ENCODE results near the gene C4BPB. TPM values are rescaled to one million over a fixed set of nuclear protein-coding genes. Genes with fewer than 3 reads are reported as not detected.

C4BPB gene
- total and polyA plus RNA-seq, 2 of the 4 experiments (the other 2 are of a cell fraction) = not detected

DNA sequence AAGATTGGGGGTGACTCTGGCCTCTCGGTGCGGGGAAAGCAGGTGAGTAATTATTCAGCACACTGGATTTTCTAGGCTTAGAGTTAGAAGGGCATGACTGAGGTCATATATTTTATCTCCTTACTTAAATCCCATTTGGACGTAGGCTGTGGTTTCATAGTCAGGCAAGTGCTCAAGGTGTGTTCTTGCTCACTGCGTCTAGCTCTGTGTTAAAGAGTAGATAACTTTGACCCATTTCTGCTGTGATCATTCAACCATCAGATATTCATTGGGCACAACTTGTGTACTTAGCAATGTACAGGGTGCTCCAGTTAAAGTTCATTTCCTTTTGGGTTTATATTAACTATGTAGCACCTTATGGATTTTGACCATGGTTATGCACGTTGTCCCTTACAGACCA is 21.0 kb upstream of the C4BPB start:
- ATAC-seq (ENCODE audit: low read depth) (no peak), DNase-seq (no peak)
- no peak overlapping the region for H2BK120ac ChIP-seq (ENCODE audit: low read depth, low read length)
- TF ChIP-seq POLR2A (IDR thresholded peaks at IDR 0.05; ENCODE audit: low read depth, low read length) (no peak), CEBPB (IDR thresholded peaks at IDR 0.05; ENCODE audit: low read depth, low read length) (no peak), RFX5 (IDR thresholded peaks at IDR 0.05; ENCODE audit: low read depth, low read length) (no peak), RAD21 (IDR thresholded peaks at IDR 0.05; ENCODE audit: low read length) (no peak), MAFK (IDR thresholded peaks at IDR 0.05; ENCODE audit: low read depth, low read length) (no peak), MXI1 (IDR thresholded peaks at IDR 0.05; ENCODE audit: borderline replicate concordance, low read depth, low read length) (no peak), BHLHE40 (IDR thresholded peaks at IDR 0.05; ENCODE audit: low read depth, low read length) (no peak), CHD1 (IDR thresholded peaks at IDR 0.05; ENCODE audit: low read depth, low read length) (no peak), RCOR1 (IDR thresholded peaks at IDR 0.05; ENCODE audit: insufficient replicate concordance, low read length) (no peak), SMC3 (IDR thresholded peaks at IDR 0.05; ENCODE audit: low read depth, low read length) (no peak), NFE2L2 (IDR thresholded peaks at IDR 0.05; ENCODE audit: low read depth, low read length) (no peak), MAZ (IDR thresholded peaks at IDR 0.05; ENCODE audit: borderline replicate concordance, low read depth, low read length) (no peak), FOS (IDR thresholded peaks at IDR 0.05; ENCODE audit: low read depth, low read length) (no peak)
- TF ChIP-seq, protein P1, sequence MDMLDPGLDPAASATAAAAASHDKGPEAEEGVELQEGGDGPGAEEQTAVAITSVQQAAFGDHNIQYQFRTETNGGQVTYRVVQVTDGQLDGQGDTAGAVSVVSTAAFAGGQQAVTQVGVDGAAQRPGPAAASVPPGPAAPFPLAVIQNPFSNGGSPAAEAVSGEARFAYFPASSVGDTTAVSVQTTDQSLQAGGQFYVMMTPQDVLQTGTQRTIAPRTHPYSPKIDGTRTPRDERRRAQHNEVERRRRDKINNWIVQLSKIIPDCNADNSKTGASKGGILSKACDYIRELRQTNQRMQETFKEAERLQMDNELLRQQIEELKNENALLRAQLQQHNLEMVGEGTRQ (IDR thresholded peaks at IDR 0.05; ENCODE audit: low read depth, low read length) = no peak
- TF ChIP-seq, protein P2, sequence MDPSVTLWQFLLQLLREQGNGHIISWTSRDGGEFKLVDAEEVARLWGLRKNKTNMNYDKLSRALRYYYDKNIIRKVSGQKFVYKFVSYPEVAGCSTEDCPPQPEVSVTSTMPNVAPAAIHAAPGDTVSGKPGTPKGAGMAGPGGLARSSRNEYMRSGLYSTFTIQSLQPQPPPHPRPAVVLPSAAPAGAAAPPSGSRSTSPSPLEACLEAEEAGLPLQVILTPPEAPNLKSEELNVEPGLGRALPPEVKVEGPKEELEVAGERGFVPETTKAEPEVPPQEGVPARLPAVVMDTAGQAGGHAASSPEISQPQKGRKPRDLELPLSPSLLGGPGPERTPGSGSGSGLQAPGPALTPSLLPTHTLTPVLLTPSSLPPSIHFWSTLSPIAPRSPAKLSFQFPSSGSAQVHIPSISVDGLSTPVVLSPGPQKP (IDR thresholded peaks at IDR 0.05; ENCODE audit: borderline replicate concordance, low read depth, low read length) = no peak
- TF ChIP-seq, protein P3, sequence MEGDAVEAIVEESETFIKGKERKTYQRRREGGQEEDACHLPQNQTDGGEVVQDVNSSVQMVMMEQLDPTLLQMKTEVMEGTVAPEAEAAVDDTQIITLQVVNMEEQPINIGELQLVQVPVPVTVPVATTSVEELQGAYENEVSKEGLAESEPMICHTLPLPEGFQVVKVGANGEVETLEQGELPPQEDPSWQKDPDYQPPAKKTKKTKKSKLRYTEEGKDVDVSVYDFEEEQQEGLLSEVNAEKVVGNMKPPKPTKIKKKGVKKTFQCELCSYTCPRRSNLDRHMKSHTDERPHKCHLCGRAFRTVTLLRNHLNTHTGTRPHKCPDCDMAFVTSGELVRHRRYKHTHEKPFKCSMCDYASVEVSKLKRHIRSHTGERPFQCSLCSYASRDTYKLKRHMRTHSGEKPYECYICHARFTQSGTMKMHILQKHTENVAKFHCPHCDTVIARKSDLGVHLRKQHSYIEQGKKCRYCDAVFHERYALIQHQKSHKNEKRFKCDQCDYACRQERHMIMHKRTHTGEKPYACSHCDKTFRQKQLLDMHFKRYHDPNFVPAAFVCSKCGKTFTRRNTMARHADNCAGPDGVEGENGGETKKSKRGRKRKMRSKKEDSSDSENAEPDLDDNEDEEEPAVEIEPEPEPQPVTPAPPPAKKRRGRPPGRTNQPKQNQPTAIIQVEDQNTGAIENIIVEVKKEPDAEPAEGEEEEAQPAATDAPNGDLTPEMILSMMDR (conservative IDR thresholded peaks at IDR 0.05; ENCODE audit: low read depth, low read length) = no peak
- H3K4me1 ChIP-seq (ENCODE audit: control insufficient read depth, insufficient read depth, low read length) = no peaks in the 10 kb centered on the region
- no peak overlapping the region for H3K4me3 ChIP-seq (ENCODE audit: insufficient read depth, low read depth, low read length)
- H3K14ac ChIP-seq (replicated peaks; ENCODE audit: low read depth, low read length) = no peak overlapping the region
- H3K9me1 ChIP-seq (ENCODE audit: insufficient read depth, low read length) = no peaks in the 10 kb centered on the region; the same call in 1 of the 2 replicates
- H4K5ac ChIP-seq (ENCODE audit: low read depth, low read length) = no peak overlapping the region
- H4K8ac ChIP-seq (ENCODE audit: low read depth in 2 of 2, low read length in 2 of 2) = no peak overlapping the region
- H3K23ac ChIP-seq (ENCODE audit: low read depth, low read length) = no peak overlapping the region
- in situ Hi-C loops (cut with MboI; ENCODE audit: low sequenced_read_pairs) (no loop called here), intact Hi-C loops (cut with micrococcal nuclease) (no loop called here), dilution Hi-C loops (cut with HindIII; ENCODE audit: low sequenced_read_pairs, unreplicated experiment) (no loop called here)
- H2AK5ac ChIP-seq (ENCODE audit: low read depth, low read length) = no peak overlapping the region
- no peak overlapping the region for H4K91ac ChIP-seq (ENCODE audit: insufficient read depth, low read depth, low read length)
- no peaks in the 10 kb centered on the region for H4K20me1 ChIP-seq (ENCODE audit: insufficient read depth, low read length)
- no CpG with 5 or more reads among the region's 5 CpGs for WGBS, 2 experiments (ENCODE audit: extremely low coverage in 2 of 2, insufficient read length in 1 of 2)
- BruUV-seq (replicated peaks) = no TSS peak
- H3K18ac ChIP-seq (ENCODE audit: low read depth, low read length) = no peak overlapping the region
- H3K4ac ChIP-seq (ENCODE audit: low read depth, low read length) = no peak overlapping the region
- H3K56ac ChIP-seq (ENCODE audit: extremely low read depth, insufficient read depth, low read length) = no peak overlapping the region
- H3K9ac ChIP-seq (ENCODE audit: low read depth, low read length) = no peak overlapping the region
- no peak overlapping the region for H2BK15ac ChIP-seq (ENCODE audit: low read depth, low read length)
- ChIA-PET CTCF (no interaction called here), POLR2A (ENCODE audit: unreplicated experiment) (no interaction called here)
- no peaks in the 10 kb centered on the region for H3K9me3 ChIP-seq (ENCODE audit: control insufficient read depth, insufficient read depth, low read length)
- no peaks in the 10 kb centered on the region for H3K79me1 ChIP-seq (ENCODE audit: low read depth in 1 of 2, low read length in 2 of 2)
- H2AFZ ChIP-seq (replicated peaks; ENCODE audit: low read length, poor library complexity) = no peak overlapping the region
- no peaks in the 10 kb centered on the region for H3K27me3 ChIP-seq (ENCODE audit: control insufficient read depth, insufficient read depth, low read length)
- no peaks in the 10 kb centered on the region for H3K36me3 ChIP-seq (ENCODE audit: control insufficient read depth, insufficient read depth, low read length)
- H3K27ac ChIP-seq (ENCODE audit: insufficient read depth, low read length) = no peak overlapping the region
- H2AK9ac ChIP-seq (replicated peaks; ENCODE audit: low read depth, low read length, poor library complexity) = no peak overlapping the region
- no peak overlapping the region for H3K4me2 ChIP-seq (ENCODE audit: low read depth, low read length)
- no peak overlapping the region for H2BK5ac ChIP-seq (ENCODE audit: low read depth, low read length, poor library complexity, severe bottlenecking)
- no peak overlapping the region for H2BK20ac ChIP-seq (ENCODE audit: low read depth, low read length)
